HCT116 (cell line): Measurements from ENCODE around the gene MAP4K4. TPM values are rescaled to one million over a fixed set of nuclear protein-coding genes. Genes with fewer than 3 reads are reported as not detected.

Experiments
- ATAC-seq: fragments of 200-7000 bp; cut with Tn5 transposase; 2 replicates; pipeline ENCODE4 v1.9.1; 2020; ENCODE audit warnings: mild to moderate bottlenecking, moderate library complexity
- BruUV-seq: library from RNA; stranded (reverse); fragments of 400-500 nt; replicated peaks from 2 replicates; lab custom pipeline; 2021; lab: Mats Ljungman, UMichigan
- CTCF ChIA-PET: fragments of 300-600 bp; sonication (Branson Sonifier 250); formaldehyde crosslinking; loops from one replicate; lab custom pipeline; 2021; ENCODE audit warnings: antibody characterized with exemption; lab: Charles Lee
- POLR2A ChIA-PET: fragments of 300-600, 350-600 bp; sonication (Branson Sonifier 250); formaldehyde crosslinking; loops from one replicate; lab custom pipeline; 2021; ENCODE audit warnings: antibody characterized with exemption; lab: Charles Lee
- RAD21 ChIA-PET, 2 experiments: fragments of 300-600 bp; sonication (Branson Sonifier 250); formaldehyde crosslinking; loops; one replicate each; lab custom pipeline; 2023; ENCODE audit warnings: low total read pairs in 2 of 2; ENCODE audit not compliant: uncharacterized antibody in 2 of 2, unreplicated experiment in 2 of 2, low non-redundant PET in 1 of 2; lab: Charles Lee
- DNase-seq: peaks from one replicate; pipeline ENCODE4 v3.0.0-alpha.2; 2010; ENCODE audit warnings: low read depth, low spot score
- H2AFZ ChIP-seq: fragments of 200-600 bp; shearing (Covaris generic), sonication (generic); 2 replicates; pipeline ENCODE4 v1.6.1; 2017; ENCODE audit warnings: low read depth, mixed run types, mixed read lengths, antibody characterized with exemption, low read length; ENCODE audit not compliant: poor library complexity, severe bottlenecking
- H3K27ac ChIP-seq: 2 replicates; pipeline ENCODE4 v1.5.1; 2012; ENCODE audit warnings: low read depth, low read length
- H3K27me3 ChIP-seq: fragments of 200-600 bp; sonication (generic); 2 replicates; pipeline ENCODE4 v1.6.1; 2016; ENCODE audit warnings: mixed run types, low read length, mixed read lengths; ENCODE audit not compliant: insufficient read depth
- H3K36me3 ChIP-seq, 2 experiments: fragments of 200-500 bp in 1 of 2; fragments of 200-600 bp in 1 of 2; sonication (Bioruptor generic) in 1 of 2; sonication (generic) in 1 of 2; 2 replicates each; pipeline versions ENCODE4 v1.5.1 to v1.6.1; 2014 to 2016; ENCODE audit warnings: low read length in 2 of 2, inconsistent platforms in 1 of 2, mixed read lengths in 1 of 2, mixed run types in 1 of 2; ENCODE audit not compliant: insufficient read depth in 2 of 2, control insufficient read depth in 1 of 2
- H3K4me1 ChIP-seq, 2 experiments: fragments of 200-600 bp in 1 of 2; sonication (generic) in 1 of 2; 2 replicates each; pipeline versions ENCODE4 v1.5.1 to v1.6.1; 2012 to 2017; ENCODE audit warnings: low read length in 2 of 2, inconsistent platforms in 1 of 2, mild to moderate bottlenecking in 1 of 2, mixed read lengths in 1 of 2, mixed run types in 1 of 2, moderate library complexity in 1 of 2; ENCODE audit not compliant: insufficient read depth in 2 of 2, control insufficient read depth in 1 of 2
- H3K4me2 ChIP-seq: fragments of 200-600 bp; sonication (generic); 2 replicates; pipeline ENCODE4 v1.6.1; 2017; ENCODE audit warnings: mixed run types, low read length, mixed read lengths
- H3K4me3 ChIP-seq, 2 experiments: fragments of 200-600 bp in 1 of 2; sonication (generic) in 1 of 2; replicated peaks in 1 of 2; 2 replicates each; pipeline ENCODE4 v1.5.1; 2011 to 2016; ENCODE audit warnings: low read length in 2 of 2, control low read depth in 1 of 2, low read depth in 1 of 2, mild to moderate bottlenecking in 1 of 2, mixed read lengths in 1 of 2, mixed run types in 1 of 2
- H3K79me2 ChIP-seq: fragments of 200-600 bp; sonication (generic); 2 replicates; pipeline ENCODE4 v1.6.1; 2017; ENCODE audit warnings: mild to moderate bottlenecking, mixed run types, low read length, moderate library complexity, mixed read lengths; ENCODE audit not compliant: insufficient read depth
- H3K9ac ChIP-seq: fragments of 200-600 bp; sonication (generic); 2 replicates; pipeline ENCODE4 v1.6.1; 2016; ENCODE audit warnings: low read length, mixed read lengths
- H3K9me2 ChIP-seq: fragments of 200-600 bp; sonication (generic), shearing (Covaris generic); 2 replicates; pipeline ENCODE4 v1.6.1; 2017; ENCODE audit warnings: mixed run types, mild to moderate bottlenecking, moderate library complexity; ENCODE audit not compliant: insufficient read depth
- H3K9me3 ChIP-seq, 2 experiments: fragments of 200-500 bp in 1 of 2; fragments of 200-600 bp in 1 of 2; sonication (Bioruptor generic) in 1 of 2; sonication (generic) in 1 of 2; 2 replicates each; pipeline ENCODE4 v1.6.1; 2014 to 2017; ENCODE audit warnings: low read length in 2 of 2, mixed read lengths in 2 of 2, inconsistent platforms in 1 of 2, low read depth in 1 of 2, mild to moderate bottlenecking in 1 of 2, mixed run types in 1 of 2, moderate library complexity in 1 of 2; ENCODE audit not compliant: control insufficient read depth in 1 of 2, insufficient read depth in 1 of 2
- H4K20me1 ChIP-seq: fragments of 200-600 bp; sonication (generic), shearing (Covaris generic); 2 replicates; pipeline ENCODE4 v1.6.1; 2017; ENCODE audit warnings: mixed run types, mild to moderate bottlenecking, moderate library complexity; ENCODE audit not compliant: insufficient read depth
- EGR1 ChIP-seq: IDR thresholded peaks from 2 replicates; pipeline ENCODE4 v1.6.1; 2012; ENCODE audit warnings: low read depth
- ELF1 ChIP-seq: IDR thresholded peaks from 2 replicates; pipeline ENCODE4 v1.6.1; 2012; ENCODE audit warnings: low read depth, borderline replicate concordance
- EZH2 ChIP-seq: fragments of 200-600 bp; sonication (generic); IDR thresholded peaks from 2 replicates; pipeline ENCODE4 v1.6.1; 2017; ENCODE audit warnings: antibody characterized with exemption, mixed run types
- EZH2phosphoT487 ChIP-seq: fragments of 200-600 bp; IDR thresholded peaks from 2 replicates; pipeline ENCODE4 v1.6.1; 2018; ENCODE audit warnings: antibody characterized with exemption, borderline replicate concordance
- FOSL1 ChIP-seq: IDR thresholded peaks from 2 replicates; pipeline ENCODE4 v1.6.1; 2012; ENCODE audit warnings: low read depth
- POLR2A ChIP-seq: IDR thresholded peaks from 2 replicates; pipeline ENCODE4 v1.7.0; 2011; ENCODE audit warnings: borderline replicate concordance; ENCODE audit not compliant: insufficient read depth, insufficient read length; ENCODE audit errors: extremely low read depth
- POLR2AphosphoS5 ChIP-seq: IDR thresholded peaks from 2 replicates; pipeline ENCODE4 v1.6.1; 2011; ENCODE audit warnings: mild to moderate bottlenecking, low read depth, low read length, moderate library complexity
- RAD21 ChIP-seq: IDR thresholded peaks from 2 replicates; pipeline ENCODE4 v1.6.1; 2012; ENCODE audit warnings: low read depth, mild to moderate bottlenecking
- SIN3A ChIP-seq: IDR thresholded peaks from 2 replicates; pipeline ENCODE4 v1.6.1; 2012; ENCODE audit warnings: low read depth
- ZFX ChIP-seq: fragments of 450-650 bp; IDR thresholded peaks from 2 replicates; pipeline ENCODE4 v1.6.1; 2017
- ZNF274 ChIP-seq: fragments of 200-500 bp; sonication (Bioruptor generic); IDR thresholded peaks from 2 replicates; pipeline ENCODE4 v1.6.1; 2014; ENCODE audit warnings: mild to moderate bottlenecking, low read depth, low read length, inconsistent platforms
- intact Hi-C: fragments of 100-400 bp; cut with micrococcal nuclease; formaldehyde crosslinking; loops from 2 replicates; pipeline ENCODE4 v1.10.0; 2022
- total RNA-seq: library from RNA; stranded (reverse); gene quantifications from one replicate; pipeline ENCODE4 v1.2.1, GENCODE V29; 2021; ENCODE audit not compliant: unreplicated experiment
- TF ChIP-seq, protein P1 (sequence below), 3 experiments: fragments of 200-600 bp in 1 of 3; sonication (generic) in 1 of 3; IDR thresholded peaks in 2 of 3; conservative IDR thresholded peaks in 1 of 3; 2 replicates each; pipeline ENCODE4 v1.5.1; 2012 to 2017; ENCODE audit warnings: low read depth in 2 of 3, low read length in 2 of 3, antibody characterized with exemption in 1 of 3, borderline replicate concordance in 1 of 3, control low read depth in 1 of 3, mild to moderate bottlenecking in 1 of 3, mixed read lengths in 1 of 3, mixed run types in 1 of 3, moderate library complexity in 1 of 3; ENCODE audit not compliant: insufficient read depth in 1 of 3
- TF ChIP-seq, protein P2 (sequence below): IDR thresholded peaks from 2 replicates; pipeline ENCODE4 v1.6.1; 2012; ENCODE audit warnings: low read depth
- TF ChIP-seq, protein P3 (sequence below): IDR thresholded peaks from 2 replicates; pipeline ENCODE4 v1.6.1; 2012
- TF ChIP-seq, protein P4 (sequence below): IDR thresholded peaks from 2 replicates; pipeline ENCODE4 v1.6.1; 2011; ENCODE audit warnings: mild to moderate bottlenecking, low read length, moderate library complexity; ENCODE audit not compliant: insufficient replicate concordance; ENCODE audit errors: extremely low read depth

The MAP4K4 gene
- total RNA-seq, 1 experiment from 2014 or later, result 62.3 TPM

DNA sequence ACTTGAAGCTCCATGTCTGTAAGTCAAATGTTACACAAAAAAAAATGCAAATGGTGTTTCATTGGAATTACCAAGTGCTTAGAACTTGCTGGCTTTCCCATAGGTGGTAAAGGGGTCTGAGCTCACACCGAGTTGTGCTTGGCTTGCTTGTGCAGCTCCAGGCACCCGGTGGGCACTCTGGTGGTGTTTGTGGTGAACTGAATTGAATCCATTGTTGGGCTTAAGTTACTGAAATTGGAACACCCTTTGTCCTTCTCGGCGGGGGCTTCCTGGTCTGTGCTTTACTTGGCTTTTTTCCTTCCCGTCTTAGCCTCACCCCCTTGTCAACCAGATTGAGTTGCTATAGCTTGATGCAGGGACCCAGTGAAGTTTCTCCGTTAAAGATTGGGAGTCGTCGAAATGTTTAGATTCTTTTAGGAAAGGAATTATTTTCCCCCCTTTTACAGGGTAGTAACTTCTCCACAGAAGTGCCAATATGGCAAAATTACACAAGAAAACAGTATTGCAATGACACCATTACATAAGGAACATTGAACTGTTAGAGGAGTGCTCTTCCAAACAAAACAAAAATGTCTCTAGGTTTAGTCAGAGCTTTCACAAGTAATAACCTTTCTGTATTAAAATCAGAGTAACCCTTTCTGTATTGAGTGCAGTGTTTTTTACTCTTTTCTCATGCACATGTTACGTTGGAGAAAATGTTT lies 196.3 kb downstream of the MAP4K4 start:
- H3K27me3 ChIP-seq, result no peaks in the 10 kb centered on the region
- H3K4me3 ChIP-seq, result no peak overlapping the region
- ATAC-seq, result no peak
- no peaks in the 10 kb centered on the region for H3K9me2 ChIP-seq
- no peaks in the 10 kb centered on the region for H3K9me3 ChIP-seq
- no peaks in the 10 kb centered on the region for H3K79me2 ChIP-seq
- POLR2A ChIA-PET, result no interaction called here
- no peak overlapping the region for H3K9ac ChIP-seq
- peaks cover 0 to 13% of the 10 kb centered on the region in 2 experiments; a peak in 2 of 4 replicates for H3K36me3 ChIP-seq
- RAD21 ChIA-PET, result no interaction called here
- BruUV-seq, result no TSS peak
- no peak overlapping the region for H2AFZ ChIP-seq
- CTCF ChIA-PET, result interaction anchor here (1.4 kb wide), 1 partner anchor 10 kb away, joined by 5 read pairs; no protein-coding TSS in a partner anchor
- no peak for TF ChIP-seq RAD21
- TF ChIP-seq, protein P1, sequence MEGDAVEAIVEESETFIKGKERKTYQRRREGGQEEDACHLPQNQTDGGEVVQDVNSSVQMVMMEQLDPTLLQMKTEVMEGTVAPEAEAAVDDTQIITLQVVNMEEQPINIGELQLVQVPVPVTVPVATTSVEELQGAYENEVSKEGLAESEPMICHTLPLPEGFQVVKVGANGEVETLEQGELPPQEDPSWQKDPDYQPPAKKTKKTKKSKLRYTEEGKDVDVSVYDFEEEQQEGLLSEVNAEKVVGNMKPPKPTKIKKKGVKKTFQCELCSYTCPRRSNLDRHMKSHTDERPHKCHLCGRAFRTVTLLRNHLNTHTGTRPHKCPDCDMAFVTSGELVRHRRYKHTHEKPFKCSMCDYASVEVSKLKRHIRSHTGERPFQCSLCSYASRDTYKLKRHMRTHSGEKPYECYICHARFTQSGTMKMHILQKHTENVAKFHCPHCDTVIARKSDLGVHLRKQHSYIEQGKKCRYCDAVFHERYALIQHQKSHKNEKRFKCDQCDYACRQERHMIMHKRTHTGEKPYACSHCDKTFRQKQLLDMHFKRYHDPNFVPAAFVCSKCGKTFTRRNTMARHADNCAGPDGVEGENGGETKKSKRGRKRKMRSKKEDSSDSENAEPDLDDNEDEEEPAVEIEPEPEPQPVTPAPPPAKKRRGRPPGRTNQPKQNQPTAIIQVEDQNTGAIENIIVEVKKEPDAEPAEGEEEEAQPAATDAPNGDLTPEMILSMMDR (IDR thresholded peaks at IDR 0.05 in 2 of 3, conservative IDR thresholded peaks at IDR 0.05 in 1 of 3; ENCODE audit: borderline replicate concordance in 1 of 3, insufficient read depth in 1 of 3, low read depth in 2 of 3, low read length in 2 of 3), result no peak
- TF ChIP-seq, protein P2, sequence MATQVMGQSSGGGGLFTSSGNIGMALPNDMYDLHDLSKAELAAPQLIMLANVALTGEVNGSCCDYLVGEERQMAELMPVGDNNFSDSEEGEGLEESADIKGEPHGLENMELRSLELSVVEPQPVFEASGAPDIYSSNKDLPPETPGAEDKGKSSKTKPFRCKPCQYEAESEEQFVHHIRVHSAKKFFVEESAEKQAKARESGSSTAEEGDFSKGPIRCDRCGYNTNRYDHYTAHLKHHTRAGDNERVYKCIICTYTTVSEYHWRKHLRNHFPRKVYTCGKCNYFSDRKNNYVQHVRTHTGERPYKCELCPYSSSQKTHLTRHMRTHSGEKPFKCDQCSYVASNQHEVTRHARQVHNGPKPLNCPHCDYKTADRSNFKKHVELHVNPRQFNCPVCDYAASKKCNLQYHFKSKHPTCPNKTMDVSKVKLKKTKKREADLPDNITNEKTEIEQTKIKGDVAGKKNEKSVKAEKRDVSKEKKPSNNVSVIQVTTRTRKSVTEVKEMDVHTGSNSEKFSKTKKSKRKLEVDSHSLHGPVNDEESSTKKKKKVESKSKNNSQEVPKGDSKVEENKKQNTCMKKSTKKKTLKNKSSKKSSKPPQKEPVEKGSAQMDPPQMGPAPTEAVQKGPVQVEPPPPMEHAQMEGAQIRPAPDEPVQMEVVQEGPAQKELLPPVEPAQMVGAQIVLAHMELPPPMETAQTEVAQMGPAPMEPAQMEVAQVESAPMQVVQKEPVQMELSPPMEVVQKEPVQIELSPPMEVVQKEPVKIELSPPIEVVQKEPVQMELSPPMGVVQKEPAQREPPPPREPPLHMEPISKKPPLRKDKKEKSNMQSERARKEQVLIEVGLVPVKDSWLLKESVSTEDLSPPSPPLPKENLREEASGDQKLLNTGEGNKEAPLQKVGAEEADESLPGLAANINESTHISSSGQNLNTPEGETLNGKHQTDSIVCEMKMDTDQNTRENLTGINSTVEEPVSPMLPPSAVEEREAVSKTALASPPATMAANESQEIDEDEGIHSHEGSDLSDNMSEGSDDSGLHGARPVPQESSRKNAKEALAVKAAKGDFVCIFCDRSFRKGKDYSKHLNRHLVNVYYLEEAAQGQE, result no peak
- TF ChIP-seq, protein P3, sequence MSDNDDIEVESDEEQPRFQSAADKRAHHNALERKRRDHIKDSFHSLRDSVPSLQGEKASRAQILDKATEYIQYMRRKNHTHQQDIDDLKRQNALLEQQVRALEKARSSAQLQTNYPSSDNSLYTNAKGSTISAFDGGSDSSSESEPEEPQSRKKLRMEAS, result no peak
- no peak for TF ChIP-seq ZNF274
- no peak for TF ChIP-seq EGR1
- no peak for TF ChIP-seq ZFX
- TF ChIP-seq ELF1, result no peak
- TF ChIP-seq, protein P4, sequence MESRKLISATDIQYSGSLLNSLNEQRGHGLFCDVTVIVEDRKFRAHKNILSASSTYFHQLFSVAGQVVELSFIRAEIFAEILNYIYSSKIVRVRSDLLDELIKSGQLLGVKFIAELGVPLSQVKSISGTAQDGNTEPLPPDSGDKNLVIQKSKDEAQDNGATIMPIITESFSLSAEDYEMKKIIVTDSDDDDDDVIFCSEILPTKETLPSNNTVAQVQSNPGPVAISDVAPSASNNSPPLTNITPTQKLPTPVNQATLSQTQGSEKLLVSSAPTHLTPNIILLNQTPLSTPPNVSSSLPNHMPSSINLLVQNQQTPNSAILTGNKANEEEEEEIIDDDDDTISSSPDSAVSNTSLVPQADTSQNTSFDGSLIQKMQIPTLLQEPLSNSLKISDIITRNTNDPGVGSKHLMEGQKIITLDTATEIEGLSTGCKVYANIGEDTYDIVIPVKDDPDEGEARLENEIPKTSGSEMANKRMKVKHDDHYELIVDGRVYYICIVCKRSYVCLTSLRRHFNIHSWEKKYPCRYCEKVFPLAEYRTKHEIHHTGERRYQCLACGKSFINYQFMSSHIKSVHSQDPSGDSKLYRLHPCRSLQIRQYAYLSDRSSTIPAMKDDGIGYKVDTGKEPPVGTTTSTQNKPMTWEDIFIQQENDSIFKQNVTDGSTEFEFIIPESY, result no peak
- no peak for TF ChIP-seq EZH2
- TF ChIP-seq EZH2phosphoT487, result no peak
- TF ChIP-seq POLR2A, result no peak
- no peak for TF ChIP-seq POLR2AphosphoS5
- no peak for TF ChIP-seq FOSL1
- no peak for TF ChIP-seq SIN3A
- DNase-seq, result no peak
- intact Hi-C loops, result loop anchor here (2.0 kb wide), 1 partner anchor 19 kb away; no protein-coding TSS in a partner anchor
- H3K27ac ChIP-seq, result no peak overlapping the region
- H3K4me2 ChIP-seq, result no peak overlapping the region
- no peaks in the 10 kb centered on the region for H4K20me1 ChIP-seq
- H3K4me1 ChIP-seq, result no peaks in the 10 kb centered on the region
